ENCODE data around the gene GAK. TPM values are rescaled to one million over a fixed set of nuclear protein-coding genes. Genes with fewer than 3 reads are reported as not detected.
"Not testable (repeated sequence)": the region's sequence is repeated elsewhere in the genome, so short reads cannot be mapped to it uniquely, and the experiment has no call there.

Gene GAK
- total RNA-seq, 2 experiments from 2014 or later: 92.8 to 98.9 TPM

GRCh38 chr4:820230-821172, 111.6 kb downstream of the GAK start:
- no peaks in the 10 kb centered on the region for H3K36me3 Mint-ChIP-seq
- no peak overlapping the region for H3K4me3 Mint-ChIP-seq
- no peak overlapping the region for H3K27ac Mint-ChIP-seq
- DNase-seq: no peak
- H3K4me1 Mint-ChIP-seq: no peaks in the 10 kb centered on the region
- peaks cover 60% of the 10 kb centered on the region for H3K27me3 Mint-ChIP-seq
- no peaks in the 10 kb centered on the region for H3K9me3 Mint-ChIP-seq

DNA sequence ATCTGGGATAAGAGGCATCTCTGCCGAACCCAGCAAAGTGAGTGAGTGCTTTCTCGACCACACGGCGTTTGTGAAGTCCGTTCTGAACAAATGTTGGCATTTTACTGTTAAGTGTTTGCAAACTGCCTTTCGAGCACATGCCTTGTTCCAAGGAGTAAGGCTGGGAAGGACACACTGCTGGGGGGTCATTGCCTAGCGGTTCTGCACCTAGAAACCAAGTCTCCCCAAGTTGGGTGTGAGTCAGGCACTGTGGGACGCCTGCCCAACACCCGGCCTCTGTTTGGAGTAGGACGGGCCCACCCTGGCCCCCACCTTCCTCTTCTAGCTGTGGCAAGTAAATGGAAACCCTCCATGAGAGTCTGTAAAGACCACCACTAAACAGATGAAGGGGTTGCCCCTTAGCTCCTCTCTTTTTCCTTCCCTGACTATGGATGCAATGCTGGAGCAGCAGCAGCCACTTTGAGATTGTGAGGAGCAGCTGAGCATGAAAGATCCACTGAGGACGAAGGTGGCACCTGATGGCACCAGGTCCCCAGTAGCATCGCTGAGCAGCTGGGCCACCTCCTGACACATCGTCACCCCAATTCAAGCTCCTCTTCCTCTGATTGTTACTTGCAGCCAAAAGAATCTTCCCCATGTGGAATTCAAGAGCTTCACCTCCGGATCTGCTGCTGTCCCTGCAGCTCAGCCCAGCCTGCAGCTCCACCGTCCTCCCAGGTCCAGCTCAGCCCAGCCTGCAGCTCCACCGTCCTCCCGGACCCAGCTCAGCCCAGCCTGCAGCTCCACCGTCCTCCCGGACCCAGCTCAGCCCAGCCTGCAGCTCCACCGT, 112.5 kb downstream of the GAK start:
- no peaks in the 10 kb centered on the region for H3K36me3 Mint-ChIP-seq
- no peaks in the 10 kb centered on the region for H3K9me3 Mint-ChIP-seq
- peaks cover 58% of the 10 kb centered on the region for H3K27me3 Mint-ChIP-seq
- DNase-seq: no peak
- no peaks in the 10 kb centered on the region for H3K4me1 Mint-ChIP-seq
- no peak overlapping the region for H3K4me3 Mint-ChIP-seq
- no peak overlapping the region for H3K27ac Mint-ChIP-seq

DNA sequence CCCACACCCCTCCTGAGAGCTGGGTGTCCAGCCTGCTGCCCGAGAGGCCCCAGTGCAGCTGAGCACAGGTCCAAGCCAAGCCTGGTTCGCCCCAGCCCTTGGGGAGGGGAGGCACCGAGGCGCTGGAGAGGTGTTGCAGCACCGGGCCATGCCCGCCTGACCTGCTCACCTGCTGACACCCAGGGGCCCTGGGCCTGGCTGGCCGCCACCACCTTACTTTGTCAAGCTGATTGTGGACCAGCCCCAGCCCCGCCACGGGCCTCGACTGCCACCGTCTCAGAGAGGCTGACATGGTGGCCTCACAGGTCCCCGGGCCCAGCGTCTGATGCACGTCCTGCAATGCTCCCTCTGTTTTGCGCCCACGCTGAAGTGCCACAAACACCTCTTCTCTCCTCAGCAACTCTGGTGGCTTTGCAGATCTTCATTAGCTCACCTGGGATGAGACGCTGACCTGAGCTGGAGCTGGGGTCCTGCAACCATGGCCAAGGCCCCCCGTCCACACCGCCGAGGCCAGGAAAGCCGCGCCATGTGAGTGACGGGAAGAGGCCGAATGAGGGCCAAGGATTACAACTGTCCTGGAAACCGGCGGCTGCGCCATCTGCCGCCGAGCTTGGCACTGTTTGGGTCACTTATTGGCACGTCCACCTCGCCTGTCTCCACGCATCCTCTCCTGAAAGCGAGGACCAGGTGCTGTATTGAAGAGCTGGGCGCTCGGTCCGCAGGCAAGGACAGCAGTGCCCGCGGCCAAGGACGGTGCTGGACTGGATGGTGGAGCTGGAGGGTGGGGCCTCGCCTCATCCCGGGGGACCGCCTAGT, 113.8 kb downstream of the GAK start:
- Mint-ChIP-seq H3K4me1 (no peaks in the 10 kb centered on the region), H3K36me3 (no peaks in the 10 kb centered on the region), H3K27me3 (peaks cover 59% of the 10 kb centered on the region), H3K4me3 (no peak overlapping the region), H3K9me3 (no peaks in the 10 kb centered on the region), H3K27ac (no peak overlapping the region)
- DNase-seq: no peak

GRCh38 chr4:815464-816146, 116.5 kb downstream of the GAK start:
- Mint-ChIP-seq H3K4me1 (no peaks in the 10 kb centered on the region), H3K36me3 (no peaks in the 10 kb centered on the region), H3K4me3 (no peak overlapping the region), H3K9me3 (no peaks in the 10 kb centered on the region), H3K27me3 (peaks cover 59% of the 10 kb centered on the region), H3K27ac (no peak overlapping the region)
- DNase-seq: no peak

DNA sequence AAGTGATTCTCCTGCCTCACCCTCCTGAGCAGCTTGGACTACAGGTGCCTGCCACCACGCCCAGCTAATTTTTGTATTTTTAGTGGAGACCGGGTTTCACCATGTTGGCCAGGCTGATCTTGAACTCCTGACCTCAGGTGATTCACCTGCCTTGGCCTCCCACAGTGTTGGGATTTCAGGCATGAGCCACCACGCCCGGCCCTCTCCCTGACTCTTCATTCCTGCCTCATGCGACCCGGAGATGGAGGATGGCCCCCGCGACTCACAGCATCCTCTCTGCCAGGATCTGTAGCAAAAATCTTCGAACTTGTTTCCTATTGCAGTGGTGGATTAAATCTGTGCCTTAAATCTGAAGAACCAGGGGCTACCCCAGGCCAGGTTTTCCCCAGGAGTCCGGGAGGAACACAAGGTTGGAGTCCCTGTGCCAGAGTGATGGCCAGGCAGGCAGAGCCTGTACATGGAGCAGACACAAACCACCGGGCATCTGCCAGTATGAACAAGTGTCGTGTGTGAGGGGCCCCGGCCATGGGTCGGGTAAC, 117.7 kb downstream of the GAK start:
- no peak overlapping the region for H3K27ac Mint-ChIP-seq
- H3K9me3 Mint-ChIP-seq: no peaks in the 10 kb centered on the region
- peaks cover 49% of the 10 kb centered on the region for H3K27me3 Mint-ChIP-seq
- H3K4me1 Mint-ChIP-seq: no peaks in the 10 kb centered on the region
- no peak overlapping the region for H3K4me3 Mint-ChIP-seq
- no peaks in the 10 kb centered on the region for H3K36me3 Mint-ChIP-seq
- no peak for DNase-seq

DNA sequence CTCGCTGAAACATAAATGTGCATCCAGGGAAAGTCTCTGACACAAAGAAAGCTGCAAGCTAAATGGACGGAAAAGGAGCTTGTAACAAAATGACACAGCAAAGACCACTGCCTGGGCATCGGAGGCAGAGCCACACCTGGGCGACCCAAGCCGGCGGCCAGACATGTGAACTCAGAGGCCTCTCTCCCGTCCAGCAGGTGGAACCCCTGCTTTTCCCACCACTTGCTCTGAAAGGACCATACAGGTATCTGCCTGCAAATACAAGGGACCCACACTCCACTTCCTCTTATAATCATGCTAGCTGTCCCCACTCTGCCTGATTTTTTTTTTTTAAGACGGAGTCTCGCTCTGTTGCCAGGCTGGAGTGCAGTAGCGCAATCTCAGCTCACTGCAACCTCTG, 118.2 kb downstream of the GAK start:
- Mint-ChIP-seq H3K4me1 (no peaks in the 10 kb centered on the region), H3K27ac (no peak overlapping the region), H3K9me3 (no peaks in the 10 kb centered on the region), H3K4me3 (no peak overlapping the region), H3K36me3 (no peaks in the 10 kb centered on the region), H3K27me3 (peaks cover 48% of the 10 kb centered on the region)
- DNase-seq: no peak

GRCh38 chr4:808860-809570, 123.1 kb downstream of the GAK start:
- Mint-ChIP-seq H3K27me3 (peaks cover 52% of the 10 kb centered on the region), H3K27ac (no peak overlapping the region), H3K4me3 (no peak overlapping the region), H3K9me3 (peaks cover 4% of the 10 kb centered on the region), H3K4me1 (no peaks in the 10 kb centered on the region), H3K36me3 (no peaks in the 10 kb centered on the region)
- no peak for DNase-seq

DNA sequence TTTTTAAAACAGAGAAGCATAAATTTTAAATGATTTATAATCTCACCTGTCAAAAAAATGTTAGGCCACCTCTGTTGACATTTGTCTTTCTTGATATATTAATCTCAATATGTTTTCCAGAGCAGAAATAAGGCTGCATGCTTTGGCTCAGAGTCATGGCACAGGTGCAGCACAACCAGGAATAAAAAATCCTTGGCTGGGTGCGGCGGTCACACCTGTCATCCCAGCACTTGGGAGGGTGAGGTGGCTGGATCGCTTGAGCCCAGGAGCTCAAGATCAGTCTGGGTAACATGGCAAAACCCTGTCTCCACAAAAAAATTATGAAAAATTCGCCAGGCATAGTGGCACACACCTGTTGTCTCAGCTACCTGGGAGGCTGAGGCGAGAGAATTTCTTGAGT, 124.3 kb downstream of the GAK start:
- H3K27me3 Mint-ChIP-seq: peaks cover 43% of the 10 kb centered on the region
- no peaks in the 10 kb centered on the region for H3K36me3 Mint-ChIP-seq
- no peak overlapping the region for H3K4me3 Mint-ChIP-seq
- no peak overlapping the region for H3K27ac Mint-ChIP-seq
- peaks cover 4% of the 10 kb centered on the region for H3K9me3 Mint-ChIP-seq
- H3K4me1 Mint-ChIP-seq: no peaks in the 10 kb centered on the region
- DNase-seq: no peak

DNA sequence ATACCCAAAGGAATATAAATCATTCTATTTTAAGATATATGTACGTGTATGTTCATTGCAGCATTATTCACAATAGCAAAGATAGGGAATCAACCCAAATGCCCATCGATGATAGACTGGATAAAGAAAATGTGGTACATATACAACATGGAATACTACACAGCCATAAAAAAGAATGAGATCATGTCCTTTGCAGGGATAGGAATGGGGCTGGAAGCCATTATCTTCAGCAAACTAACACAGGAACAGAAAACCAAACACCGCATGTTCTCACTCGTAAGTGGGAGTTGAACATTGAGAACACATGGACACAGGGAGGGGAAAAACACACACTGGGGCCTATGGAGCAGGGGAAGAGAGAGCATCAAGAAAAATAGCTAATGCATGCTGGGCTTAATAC, 125.1 kb downstream of the GAK start:
- H3K4me3 Mint-ChIP-seq, H3K4me1 Mint-ChIP-seq, H3K36me3 Mint-ChIP-seq: not testable (repeated sequence)

GRCh38 chr4:804804-805203, 127.3 kb downstream of the GAK start:
- H3K36me3 Mint-ChIP-seq: no peaks in the 10 kb centered on the region
- peaks cover 31% of the 10 kb centered on the region for H3K27me3 Mint-ChIP-seq
- DNase-seq: no peak
- no peak overlapping the region for H3K4me3 Mint-ChIP-seq
- H3K9me3 Mint-ChIP-seq: peaks cover 4% of the 10 kb centered on the region
- H3K27ac Mint-ChIP-seq: no peak overlapping the region
- H3K4me1 Mint-ChIP-seq: peaks cover 6% of the 10 kb centered on the region

More for the DNA sequence above, 125.1 kb downstream of the GAK start:
- peaks cover 38% of the 10 kb centered on the region for H3K27me3 Mint-ChIP-seq
- not testable (repeated sequence) for DNase-seq, H3K9me3 Mint-ChIP-seq, H3K27ac Mint-ChIP-seq

GRCh38 chr4:803884-804283, 128.2 kb downstream of the GAK start:
- peaks cover 31% of the 10 kb centered on the region for H3K27me3 Mint-ChIP-seq
- H3K9me3 Mint-ChIP-seq: peaks cover 4% of the 10 kb centered on the region
- H3K36me3 Mint-ChIP-seq: no peaks in the 10 kb centered on the region
- no peak overlapping the region for H3K4me3 Mint-ChIP-seq
- no peak for DNase-seq
- peaks cover 14% of the 10 kb centered on the region for H3K4me1 Mint-ChIP-seq
- H3K27ac Mint-ChIP-seq: no peak overlapping the region

- Mint-ChIP-seq H3K4me1 (peaks cover 19% of the 10 kb centered on the region), H3K27me3 (peaks cover 23% of the 10 kb centered on the region), H3K36me3 (no peaks in the 10 kb centered on the region), H3K27ac (no peak overlapping the region), H3K9me3 (peaks cover 4% of the 10 kb centered on the region), H3K4me3 (no peak overlapping the region)
- no peak for DNase-seq
These were observed 130.5 kb downstream of the GAK start for GRCh38 chr4:801436-802124.

All from activated naive CD8-positive, alpha-beta T cell treated with anti-CD3 and anti-CD28 coated beads for 36 hours (primary cell).